Activated naive CD4-positive, alpha-beta T cell treated with Interleukin-2 at 50 U/mL for 16 hours (primary cell): ENCODE measurements around the gene IZUMO4.

Source experiments
- DNase-seq: peaks from one replicate; pipeline ENCODE4 v3.0.0-alpha.2; 2020

IZUMO4 gene, protein sequence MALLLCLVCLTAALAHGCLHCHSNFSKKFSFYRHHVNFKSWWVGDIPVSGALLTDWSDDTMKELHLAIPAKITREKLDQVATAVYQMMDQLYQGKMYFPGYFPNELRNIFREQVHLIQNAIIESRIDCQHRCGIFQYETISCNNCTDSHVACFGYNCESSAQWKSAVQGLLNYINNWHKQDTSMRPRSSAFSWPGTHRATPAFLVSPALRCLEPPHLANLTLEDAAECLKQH

DNA sequence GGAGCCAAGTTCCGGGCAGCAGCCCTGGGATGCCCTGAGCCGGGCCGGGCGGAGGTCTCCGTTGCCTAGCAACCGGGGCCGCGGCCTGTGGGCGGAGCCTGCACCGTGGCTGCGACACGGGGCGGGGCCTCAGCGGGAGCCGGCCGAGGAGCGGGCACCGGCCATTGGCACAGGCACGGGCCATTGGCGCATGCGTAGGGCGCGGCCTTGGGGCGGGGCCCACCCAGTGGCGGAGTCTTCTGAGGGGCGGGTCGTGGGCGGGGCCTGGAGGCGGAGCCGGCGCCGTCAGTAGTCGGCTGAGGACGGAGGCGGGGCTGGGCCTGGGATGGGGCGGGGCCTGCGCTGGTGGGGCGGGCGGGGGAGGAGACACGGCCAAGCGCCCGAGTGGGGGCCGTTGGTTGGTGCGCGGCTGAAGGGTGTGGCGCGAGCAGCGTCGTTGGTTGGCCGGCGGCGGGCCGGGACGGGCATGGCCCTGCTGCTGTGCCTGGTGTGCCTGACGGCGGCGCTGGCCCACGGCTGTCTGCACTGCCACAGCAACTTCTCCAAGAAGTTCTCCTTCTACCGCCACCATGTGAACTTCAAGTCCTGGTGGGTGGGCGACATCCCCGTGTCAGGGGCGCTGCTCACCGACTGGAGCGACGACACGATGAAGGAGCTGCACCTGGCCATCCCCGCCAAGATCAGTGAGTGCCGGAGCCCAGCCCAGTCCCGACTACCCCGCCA, at the start of gene IZUMO4:
Gene IZUMO4 (plus strand): TSS at position 436 of the 723 bp plus-strand sequence. CDS start 31 bp downstream, at position 467.
- peak; percentile 99 for DNase-seq

DNA sequence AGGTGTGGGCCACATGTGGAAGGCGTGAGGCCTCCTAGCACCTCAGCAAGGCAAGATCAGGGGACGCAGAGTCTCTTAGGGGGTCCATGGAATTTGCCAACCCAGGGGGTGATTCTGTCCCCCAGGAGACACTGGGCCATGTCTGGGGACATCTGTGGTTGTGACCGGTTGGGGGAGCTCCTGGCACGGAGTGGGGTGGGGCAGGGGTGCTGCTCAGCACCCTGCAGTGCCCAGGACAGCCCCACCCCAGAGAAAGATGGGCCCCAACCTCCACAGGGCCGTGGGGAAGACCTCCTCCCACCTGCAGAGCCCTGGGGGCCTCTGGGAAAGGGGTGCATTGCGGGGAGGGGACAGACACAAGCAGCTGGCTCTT, 49.7 kb upstream of the IZUMO4 start:
- DNase-seq = no peak

DNA sequence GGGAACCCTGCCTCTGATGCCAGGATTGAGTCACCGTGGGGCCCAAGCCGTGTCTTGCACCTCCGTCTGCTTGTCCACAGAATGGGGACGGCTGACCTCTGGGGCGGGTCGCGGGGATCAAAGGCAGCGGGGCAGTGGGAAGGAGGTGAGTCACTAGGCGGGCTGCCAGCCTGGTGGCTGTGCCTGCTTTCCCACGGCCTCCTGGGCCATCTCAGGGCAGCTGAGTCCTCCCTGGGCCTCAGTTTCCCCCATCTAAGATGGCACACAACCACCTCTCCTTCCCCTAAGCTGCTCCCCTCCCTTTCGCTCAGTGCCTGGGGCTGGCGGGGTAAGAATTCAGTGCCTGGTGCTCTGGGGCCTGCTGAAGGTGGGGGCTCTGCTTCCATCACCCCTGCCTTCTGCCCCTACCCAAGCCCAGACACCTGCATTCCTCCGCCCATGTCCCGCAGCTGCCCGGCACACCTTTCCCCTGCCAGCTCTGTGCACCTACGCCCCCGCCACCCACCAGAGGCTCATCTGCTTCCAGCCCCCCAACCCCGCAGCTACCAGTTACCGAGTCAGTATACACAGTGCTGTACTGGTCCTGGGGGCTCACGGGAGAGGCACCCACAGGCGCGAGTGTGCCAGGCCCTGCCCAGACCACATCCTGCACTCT, 49.1 kb upstream of the IZUMO4 start:
- no peak for DNase-seq

DNA sequence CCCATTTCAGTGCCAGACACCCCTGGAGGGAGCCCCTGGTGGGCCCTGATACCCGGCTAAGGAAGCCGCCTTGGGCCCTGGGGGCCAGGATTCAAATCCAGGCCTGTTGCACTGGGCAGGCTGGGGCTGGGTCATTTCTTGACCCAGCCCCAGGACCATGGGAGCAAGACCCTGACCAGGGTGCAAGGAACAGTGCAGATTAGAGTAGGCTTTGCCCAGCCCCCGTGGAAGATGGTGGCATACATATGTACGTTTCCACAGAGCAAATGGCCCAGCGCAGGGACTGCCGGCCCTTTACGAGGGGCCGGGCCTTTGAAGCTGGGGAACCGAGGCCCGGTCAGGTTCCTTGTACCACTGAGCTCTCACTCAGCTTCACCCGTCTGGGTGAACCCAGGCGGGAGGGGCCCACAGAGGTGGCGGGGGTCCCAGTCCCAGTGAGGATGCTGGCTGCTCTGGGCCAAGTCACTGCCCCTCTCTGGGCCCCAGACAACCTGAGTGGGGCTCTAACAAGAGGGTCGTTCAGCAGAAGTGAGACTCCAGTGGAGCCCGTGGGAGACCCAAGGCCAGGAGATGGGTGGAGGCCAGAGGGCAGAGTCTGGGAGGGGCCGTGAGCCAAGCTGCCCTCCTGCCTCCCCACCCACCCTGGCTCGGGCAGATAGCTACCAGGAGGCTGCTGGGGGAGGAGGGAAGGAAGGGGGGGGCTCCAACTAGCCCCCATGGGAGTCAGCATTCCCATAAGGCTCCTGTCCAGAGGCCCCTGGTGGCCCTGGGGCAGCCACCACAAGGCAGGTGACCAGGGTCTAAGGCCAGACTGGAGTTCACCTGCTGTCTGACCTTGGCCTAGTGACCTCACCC, 48.4 kb upstream of the IZUMO4 start:
- no peak for DNase-seq

DNA sequence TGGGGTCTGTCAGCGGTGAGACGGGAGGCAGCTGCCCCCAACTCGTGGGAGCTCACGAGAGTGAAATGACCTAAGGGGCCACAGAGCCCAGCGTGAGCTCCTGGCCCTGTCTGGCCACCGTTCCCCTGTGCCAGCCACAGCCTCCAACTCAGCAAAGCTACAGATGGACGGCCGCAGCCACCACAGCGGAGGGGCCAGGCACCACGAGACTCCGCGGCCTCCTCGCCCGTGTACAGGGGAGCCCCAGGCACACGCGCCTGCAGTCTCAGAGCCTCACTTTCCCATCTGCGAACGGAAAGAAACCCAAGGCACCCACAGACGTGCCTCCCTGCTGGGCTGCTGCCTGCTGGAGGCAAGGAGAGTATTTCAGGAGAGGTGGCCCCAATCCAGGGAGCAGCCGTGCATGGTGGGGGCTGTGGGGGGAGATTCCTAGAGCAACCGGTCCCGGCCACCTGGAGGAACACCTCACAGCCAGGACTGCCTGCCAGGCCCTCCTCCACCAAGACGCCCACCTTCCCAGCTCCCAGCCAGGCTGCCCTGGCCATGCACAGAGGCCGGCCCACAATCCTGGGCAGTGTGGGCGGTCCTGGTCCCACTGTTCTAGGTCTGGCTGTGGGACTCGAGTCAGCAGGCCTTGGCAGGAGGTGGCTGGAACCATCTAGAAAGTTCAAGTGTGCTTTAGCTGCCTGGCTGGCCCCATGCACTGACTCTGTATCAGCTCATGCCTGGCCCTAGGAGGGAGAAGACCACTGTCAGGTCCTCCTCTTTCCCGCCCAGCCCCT, 47.6 kb upstream of the IZUMO4 start:
- no peak for DNase-seq

DNA sequence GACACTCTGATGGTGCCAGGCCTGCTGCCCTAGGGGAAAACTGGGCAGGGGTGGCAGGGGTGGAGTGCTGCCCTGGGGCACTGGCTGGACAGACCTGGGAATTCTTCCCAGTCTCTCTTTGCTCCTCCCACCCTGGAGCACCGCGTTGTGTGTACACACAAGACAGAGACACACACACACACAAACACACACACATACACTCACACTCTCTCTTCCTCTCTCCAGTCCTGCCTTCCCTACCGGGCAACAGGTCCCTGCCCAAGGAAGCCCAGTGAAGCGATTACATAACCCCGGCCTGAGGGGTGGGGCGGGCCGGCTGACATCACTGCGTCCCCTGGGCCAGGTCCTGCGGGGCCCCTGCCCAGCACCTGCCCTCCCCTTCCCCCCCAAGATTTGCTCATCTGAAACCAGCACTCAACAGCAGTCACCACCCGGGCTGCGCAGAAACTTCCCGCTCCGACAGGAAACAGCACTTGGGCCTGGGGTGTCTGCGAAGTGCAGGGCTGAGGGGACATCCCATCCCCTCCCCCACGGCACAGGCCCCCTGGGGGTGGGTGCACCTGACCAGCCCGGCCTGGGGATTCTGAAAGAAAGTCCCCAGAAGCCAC, 46.9 kb upstream of the IZUMO4 start:
- DNase-seq = peak; percentile 65

DNA sequence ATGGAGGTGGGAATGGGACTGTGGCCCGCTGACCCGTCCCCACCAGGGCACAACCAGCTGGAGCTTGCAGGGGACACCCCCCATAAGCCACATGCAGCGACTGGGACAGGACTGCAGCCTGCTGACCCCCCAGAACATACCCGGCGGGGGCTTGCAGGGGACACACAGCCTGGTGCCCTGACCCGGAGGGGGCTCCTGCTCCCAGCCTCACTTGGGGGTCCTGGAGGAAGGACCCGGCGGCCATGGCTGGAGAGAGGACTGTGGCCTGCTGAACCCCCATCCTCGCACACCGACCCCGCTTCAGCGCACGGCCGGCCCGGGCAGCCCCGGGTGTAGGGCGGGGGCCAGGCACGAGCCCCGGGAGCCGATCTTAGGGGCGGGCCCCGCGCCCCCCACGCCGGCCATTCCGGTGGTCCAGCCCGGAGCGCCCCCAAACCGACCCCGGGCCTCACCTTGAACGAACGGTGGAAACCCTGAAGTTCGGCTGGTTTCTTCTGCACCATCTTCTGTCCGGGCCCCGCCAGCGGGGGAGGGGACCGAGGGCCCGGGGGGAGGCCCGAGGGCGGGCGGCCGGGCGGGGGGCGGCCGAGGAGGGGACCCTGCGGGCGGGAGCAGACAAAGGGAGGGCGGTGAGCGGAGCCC, 46.2 kb upstream of the IZUMO4 start:
- no peak for DNase-seq

DNA sequence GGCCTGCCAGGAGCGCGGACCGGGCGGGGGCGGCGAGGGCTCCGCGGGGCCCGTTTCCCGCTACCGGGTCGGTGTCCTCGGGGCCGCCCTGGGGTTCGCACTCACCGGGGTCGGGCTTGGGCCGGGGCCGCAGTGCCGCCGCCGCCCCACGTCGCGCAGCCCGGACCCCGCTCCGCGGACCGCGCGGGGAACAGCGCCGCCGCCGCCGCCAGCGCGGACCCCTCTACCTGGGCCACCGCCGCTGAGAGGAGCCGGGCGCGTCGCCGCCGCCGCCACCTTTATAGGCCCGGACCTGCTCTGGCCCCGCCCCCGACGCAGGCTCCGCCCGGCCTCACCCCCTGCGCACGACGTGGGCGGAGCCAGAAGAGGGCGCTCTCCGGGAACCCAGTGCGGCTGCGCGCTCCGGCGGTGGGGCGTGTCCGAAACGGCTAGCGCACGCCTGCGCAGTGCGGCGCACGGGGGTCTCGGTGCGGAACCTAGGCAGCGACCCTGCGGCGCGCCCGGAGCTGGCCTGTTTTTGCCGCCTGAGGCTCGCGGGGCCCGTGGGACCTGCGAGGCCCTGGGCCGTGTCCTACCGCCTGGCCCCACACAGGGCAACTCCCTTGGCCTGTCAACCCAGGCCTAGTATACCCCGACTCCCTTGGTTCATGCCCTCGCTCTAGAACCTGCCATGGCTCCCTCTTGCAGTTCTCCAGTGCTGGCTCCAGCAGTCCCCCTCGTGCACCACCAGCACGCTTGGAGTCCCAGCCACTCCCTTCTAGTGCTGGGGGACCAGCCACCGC, 45.5 kb upstream of the IZUMO4 start, which contains the start of gene MKNK2:
Gene MKNK2 (minus strand): TSS at position 254 of the 782 bp plus-strand sequence. CDS start 393 bp downstream, outside the sequence.
- DNase-seq = peak; percentile 92

DNA sequence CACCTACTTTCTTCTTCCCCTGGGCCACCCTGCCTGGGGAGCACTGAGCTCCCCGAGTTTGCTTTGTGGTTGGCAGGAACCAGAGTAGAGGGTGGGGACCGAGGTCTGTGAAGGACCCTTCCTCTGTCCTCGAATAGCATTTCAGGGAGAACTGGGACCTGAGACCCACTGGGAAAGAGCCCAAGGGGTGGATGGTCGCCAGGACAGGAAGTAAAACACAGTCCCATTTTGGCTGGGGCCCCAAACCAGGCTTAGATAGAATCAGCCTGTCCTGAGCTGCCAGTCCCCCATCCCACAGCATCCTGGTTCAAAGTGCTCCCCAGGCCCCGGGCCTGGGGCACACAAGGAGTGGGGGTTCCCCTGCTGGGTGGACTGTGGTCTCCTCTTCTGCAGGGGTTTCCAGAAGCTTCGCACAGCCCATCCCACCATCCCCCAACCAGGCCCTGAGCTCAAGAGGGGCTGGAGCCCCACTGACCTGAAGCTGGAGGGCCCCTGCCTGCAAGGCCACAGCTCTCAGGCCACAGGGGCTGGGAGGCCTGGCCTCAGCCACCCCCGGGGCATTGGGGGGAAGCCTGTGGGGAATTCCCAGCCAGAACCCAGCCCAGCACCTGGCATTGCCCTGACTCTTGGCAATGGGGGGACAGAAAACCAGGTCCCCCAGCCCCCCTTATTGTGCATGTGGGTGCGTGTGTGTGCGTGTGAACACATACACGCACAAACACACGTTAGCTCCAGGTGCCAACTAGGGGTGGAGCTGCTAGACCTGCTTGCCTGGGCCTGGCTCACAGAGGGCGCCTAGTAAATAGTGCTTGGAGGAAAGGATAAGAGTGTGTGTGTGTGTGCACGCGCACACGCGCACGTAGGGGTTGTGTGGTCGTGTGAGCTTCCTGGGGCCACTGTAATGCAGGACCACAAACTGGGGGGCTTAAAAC, 44.7 kb upstream of the IZUMO4 start:
- DNase-seq = peak; percentile 38

DNA sequence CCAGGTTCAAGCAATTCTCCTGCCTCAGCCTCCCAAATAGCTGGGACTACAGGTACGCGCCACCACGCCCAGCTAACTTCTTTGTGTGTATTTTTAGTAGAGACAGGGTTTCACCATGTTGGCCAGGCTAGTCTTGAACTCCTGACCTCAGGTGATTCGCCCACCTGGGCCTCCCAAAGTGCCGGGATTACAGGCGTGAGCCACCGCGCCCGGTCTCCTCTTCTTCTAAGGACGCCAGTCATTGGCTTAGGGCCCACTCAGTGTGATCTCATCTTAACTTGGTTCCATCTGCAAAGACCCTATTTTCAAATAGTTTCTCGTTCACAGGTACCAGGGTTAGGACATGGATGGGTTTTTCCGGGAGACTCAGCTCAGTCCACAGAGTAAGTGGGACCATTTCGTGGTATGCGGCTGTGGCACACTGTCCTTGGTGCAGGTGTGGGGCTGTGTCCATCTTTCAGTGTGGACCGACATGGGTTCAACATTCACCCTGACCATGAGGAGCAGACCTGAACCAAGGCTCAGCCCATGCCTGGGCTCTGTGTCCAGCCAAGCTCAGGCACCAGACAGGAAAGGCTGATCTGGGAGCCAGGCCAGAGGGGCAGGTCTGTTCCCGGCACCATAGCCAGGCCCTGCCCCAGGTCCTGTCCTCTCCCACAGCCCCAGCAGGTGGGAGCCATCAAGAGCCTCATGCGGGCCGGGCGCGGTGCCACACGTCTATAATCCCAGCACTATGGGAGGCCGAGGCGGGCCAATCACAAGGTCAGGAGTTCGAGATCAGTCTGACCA, 42.9 kb upstream of the IZUMO4 start:
- DNase-seq = no peak

DNA sequence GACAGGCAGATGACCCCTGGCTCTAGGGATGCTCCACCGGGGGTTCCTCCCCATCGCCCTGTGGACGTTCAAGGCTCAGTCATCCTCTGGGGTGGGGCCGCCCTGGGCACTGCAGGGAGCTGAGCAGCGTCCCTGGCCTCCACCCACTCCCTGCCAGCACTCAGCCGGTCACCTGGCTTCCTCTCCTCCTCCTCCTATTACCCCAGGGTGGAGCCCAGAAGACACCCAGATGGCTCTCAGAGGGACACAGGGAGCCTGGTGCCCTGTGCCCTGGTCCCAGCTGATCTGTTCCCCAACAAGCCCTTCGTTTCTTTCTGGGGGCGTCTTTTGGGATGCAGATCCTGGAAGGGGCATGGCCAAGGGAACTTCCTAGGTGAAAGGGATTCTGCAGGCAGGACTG, 42.0 kb upstream of the IZUMO4 start:
- DNase-seq = no peak

DNA sequence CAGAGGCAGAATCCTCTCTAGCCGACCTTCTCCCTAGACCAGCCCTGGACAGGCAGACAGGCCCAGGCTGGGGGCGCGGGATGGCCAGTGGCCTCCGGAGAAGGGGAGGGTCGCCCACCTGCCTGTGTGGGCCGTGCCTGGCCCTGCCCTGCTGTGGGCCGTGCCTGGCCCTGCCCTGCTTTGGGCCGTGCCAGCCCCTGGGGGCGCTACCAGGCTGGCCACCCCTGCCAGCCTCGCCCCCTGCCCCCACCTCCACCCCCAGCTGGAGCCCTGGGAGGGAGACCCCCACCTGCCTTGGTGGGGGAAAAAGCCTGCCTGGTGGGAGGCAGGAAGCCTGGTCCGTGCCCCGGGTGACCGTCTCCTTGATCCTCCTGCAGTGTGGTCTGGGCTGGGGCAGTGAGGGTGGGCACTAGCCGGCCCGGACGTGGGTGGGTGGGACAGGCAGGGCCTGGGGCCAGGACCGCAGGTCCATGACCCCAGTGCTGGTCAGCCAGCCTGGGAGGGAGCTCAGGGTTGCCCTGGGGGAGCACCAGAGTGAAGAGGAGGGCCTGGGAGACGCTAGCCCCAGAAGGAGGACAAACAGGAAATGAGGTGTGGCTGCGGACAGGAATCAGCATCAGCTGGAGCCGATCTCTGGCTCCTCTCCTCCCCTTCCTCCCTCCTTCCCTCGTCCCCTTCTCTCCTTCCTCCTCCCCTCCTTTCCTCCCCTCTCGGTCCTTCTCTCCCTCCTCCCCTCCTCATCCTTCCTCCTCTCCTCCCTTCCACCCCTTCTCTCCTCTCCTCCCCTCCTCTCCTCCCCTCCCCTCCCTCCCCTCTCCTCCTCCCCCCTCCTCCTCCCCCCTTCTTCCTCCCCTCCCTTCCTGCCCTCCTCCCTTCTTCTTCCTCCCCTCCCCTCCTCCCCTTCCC, 40.5 kb upstream of the IZUMO4 start:
- no peak for DNase-seq

DNA sequence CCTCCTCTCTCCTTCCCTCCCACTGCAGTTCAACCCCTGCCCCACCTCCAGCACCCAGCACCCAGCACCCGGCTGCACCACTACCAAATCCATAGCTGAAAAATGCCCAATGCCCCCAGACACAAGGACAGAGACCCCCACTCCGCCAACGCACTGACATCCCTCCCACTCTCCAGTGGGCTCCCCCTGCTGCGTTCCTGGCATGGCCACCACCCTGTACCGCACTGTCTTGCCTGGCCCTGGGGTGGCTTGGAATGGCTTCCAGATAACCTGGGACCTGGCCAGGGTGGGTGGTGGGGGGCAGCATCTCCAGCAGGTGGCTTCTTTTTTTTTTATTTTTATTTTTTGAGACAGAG, 39.9 kb upstream of the IZUMO4 start:
- DNase-seq = no peak

DNA sequence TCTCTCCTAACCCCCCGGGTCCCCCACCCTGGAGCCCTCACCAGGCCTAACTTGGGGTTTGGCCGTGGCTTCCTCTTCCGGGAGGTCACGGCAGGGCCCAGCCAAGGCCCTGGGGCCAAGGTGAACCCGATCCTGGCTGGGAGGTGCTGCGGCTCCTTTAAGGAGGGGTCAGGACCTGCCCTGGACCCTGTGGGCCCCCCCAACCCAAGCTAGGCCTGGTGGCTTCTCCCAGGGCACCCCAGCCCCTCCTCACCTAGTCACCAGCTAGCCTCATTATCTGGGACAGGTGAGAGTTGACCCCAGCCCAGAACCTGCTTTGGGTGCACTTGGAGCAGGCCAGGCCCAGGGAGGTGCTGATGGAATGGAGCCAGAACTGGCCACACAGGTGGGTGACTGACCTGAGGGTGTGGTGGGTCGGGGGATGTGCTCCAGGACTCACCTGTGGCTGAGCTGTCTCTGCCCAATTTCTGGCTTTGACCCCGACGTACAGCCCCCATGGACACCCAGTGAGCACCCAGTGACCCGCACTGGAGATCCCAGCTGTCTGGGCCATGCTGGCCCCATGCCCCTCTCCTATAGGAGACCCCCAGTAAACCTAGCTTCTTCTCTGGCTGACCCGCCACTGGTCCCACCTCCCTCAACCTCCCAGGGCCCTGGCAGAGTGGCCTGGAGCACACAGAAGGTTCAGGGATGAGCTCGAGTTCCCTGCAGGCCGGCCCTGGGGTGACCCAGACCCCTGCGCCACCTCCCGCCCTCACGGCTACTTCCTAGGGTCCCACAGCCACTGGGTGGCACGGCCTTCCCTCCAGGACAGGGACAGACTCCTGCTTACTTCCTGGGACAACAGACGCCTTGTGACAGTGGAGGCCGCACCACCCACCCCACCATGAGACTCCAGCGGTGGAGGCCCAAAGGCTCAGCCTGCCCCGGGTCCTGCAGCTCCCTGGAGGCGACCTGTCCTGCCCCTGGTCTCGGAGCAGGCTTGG, 38.9 kb upstream of the IZUMO4 start:
- no peak for DNase-seq

DNA sequence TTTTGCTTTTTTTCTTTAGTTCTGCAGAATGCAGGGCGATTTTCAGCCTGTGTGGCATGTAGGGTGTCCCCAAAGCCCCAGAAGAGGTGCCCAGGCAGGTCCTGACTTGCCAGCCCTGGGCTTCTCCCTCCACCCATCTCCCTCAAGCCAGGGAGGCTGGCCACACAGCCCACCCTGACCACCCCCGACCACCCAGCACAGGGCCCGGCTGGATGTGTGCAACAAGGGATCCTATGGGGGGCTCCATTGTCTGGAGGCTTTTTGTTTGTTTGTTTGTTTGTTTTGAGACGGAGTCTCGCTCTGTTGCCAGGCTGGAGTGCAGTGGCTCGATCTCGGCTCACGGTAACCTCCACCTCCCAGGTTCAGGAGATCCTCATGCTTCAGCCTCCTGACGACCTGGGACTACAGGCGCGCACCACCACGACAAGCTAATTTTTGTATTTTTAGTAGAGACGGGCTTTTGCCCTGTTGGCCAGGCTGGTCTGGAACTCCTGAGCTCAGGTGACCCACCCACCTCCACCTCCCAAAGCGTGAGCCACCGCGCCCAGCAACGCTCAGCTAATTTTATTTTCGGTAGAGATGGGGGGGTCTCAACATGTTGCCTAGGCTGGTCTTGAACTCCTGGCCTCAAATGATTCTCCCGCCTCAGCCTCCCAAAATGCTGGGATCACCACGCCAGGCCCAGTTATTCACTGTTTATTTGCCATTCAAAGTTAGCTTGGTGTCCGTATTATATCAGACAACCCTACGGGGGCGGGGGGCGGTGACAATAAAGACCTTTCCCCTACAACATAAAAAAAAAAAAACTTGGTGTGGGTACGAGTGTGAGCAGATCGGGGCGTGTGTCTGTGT, 37.9 kb upstream of the IZUMO4 start:
- DNase-seq = no peak
